IMR-90 (cell line): Measurements from ENCODE around the gene KRR1.

Experiments used
- BHLHE40 ChIP-seq: fragments of 150-350 bp; IDR thresholded peaks from 2 replicates; pipeline ENCODE4 v1.6.1; 2016; ENCODE audit warnings: mild to moderate bottlenecking, low read depth, low read length
- CEBPB ChIP-seq: IDR thresholded peaks from 2 replicates; pipeline ENCODE4 v1.6.1; 2012; ENCODE audit warnings: low read depth, low read length, improper control_type of control experiment
- CTCF ChIP-seq: conservative IDR thresholded peaks from 2 replicates; pipeline ENCODE4 v1.5.1; 2012; ENCODE audit warnings: mild to moderate bottlenecking, low read depth, low read length, improper control_type of control experiment
- MAZ ChIP-seq: IDR thresholded peaks from 2 replicates; pipeline ENCODE4 v1.6.1; 2012; ENCODE audit warnings: low read depth, mild to moderate bottlenecking, low read length, improper control_type of control experiment, moderate library complexity, borderline replicate concordance
- MXI1 ChIP-seq: IDR thresholded peaks from 2 replicates; pipeline ENCODE4 v1.6.1; 2012; ENCODE audit warnings: low read depth, mild to moderate bottlenecking, low read length, moderate library complexity, borderline replicate concordance
- POLR2A ChIP-seq: IDR thresholded peaks from 2 replicates; pipeline ENCODE4 v1.6.1; 2012; ENCODE audit warnings: mild to moderate bottlenecking, low read depth, low read length
- RAD21 ChIP-seq: IDR thresholded peaks from 2 replicates; pipeline ENCODE4 v1.6.1; 2012; ENCODE audit warnings: low read length, improper control_type of control experiment
- SMC3 ChIP-seq: fragments of 150-350 bp; IDR thresholded peaks from 2 replicates; pipeline ENCODE4 v1.6.1; 2016; ENCODE audit warnings: low read depth, mild to moderate bottlenecking, antibody characterized with exemption, low read length, moderate library complexity

DNA sequence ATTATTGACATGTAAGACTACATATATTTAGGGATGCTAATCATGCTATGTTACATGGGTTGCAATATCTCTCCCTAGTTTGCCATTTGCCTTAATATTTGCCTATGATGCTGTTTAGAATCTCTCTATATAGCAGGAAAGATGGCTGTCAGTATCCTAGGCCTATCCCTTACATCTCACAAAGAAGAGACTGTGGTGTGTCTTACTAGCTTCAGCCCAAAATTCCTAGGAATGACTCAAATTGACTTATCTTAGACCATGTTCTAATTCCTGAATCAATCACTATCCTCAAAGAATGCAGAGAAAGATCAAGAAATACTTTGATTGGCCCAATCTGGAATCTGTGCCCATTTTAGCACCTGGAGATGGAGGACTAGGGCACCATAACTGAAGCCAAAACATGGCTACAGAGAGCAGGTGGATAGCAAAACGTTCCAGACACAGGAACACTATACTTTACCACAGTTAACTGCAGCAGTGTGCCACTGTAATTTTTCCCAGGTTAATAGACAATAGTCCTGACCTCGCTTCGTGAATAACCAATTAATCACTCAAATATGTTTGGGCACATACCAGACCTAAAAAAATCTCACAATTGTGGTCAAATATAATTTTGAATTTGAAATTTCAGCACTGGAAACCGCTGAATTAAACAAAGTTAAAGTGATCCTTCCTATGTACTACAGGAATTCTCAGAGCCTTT, 63.6 kb downstream of the KRR1 start:
- TF ChIP-seq CTCF = no peak
- TF ChIP-seq RAD21 = no peak
- TF ChIP-seq POLR2A = no peak
- TF ChIP-seq CEBPB = no peak
- TF ChIP-seq SMC3 = no peak
- no peak for TF ChIP-seq MXI1
- TF ChIP-seq BHLHE40 = no peak
- no peak for TF ChIP-seq MAZ
